K562 (cell line): ENCODE data around the gene ARMH3. TPM values are rescaled to one million over a fixed set of nuclear protein-coding genes. Genes with fewer than 3 reads are reported as not detected.

ENCODE experiments used
- CCAR2 ChIP-seq: fragments of 200-400 bp; formaldehyde crosslinking; IDR thresholded peaks from 2 replicates; pipeline ENCODE4 v1.6.1; 2017; ENCODE audit warnings: mild to moderate bottlenecking, low read depth, low read length
- NKRF ChIP-seq: fragments of 450-650 bp; IDR thresholded peaks from 2 replicates; pipeline ENCODE4 v1.6.1; 2016; ENCODE audit warnings: borderline replicate concordance
- RFX1 ChIP-seq: fragments of 450-650 bp; IDR thresholded peaks from 2 replicates; pipeline ENCODE4 v1.6.1; 2016; ENCODE audit warnings: mild to moderate bottlenecking, moderate library complexity
- SNAPC5 ChIP-seq: fragments of 250-450 bp; sonication (Bioruptor Pico); IDR thresholded peaks from 2 replicates; pipeline ENCODE4 v1.8.0; 2021; ENCODE audit warnings: moderate library complexity, mild to moderate bottlenecking, inconsistent platforms
- VEZF1 ChIP-seq: fragments of 200-800 bp; sonication (Bioruptor generic); IDR thresholded peaks from 2 replicates; pipeline ENCODE4 v1.6.1; 2017; ENCODE audit warnings: missing genetic modification characterization, missing compliant biosample characterization
- YY1 ChIP-seq, 3 experiments: IDR thresholded peaks; 2 replicates each; pipeline ENCODE4 v1.6.1; 2011; ENCODE audit warnings: low read length in 2 of 3, mild to moderate bottlenecking in 2 of 3, moderate library complexity in 2 of 3, borderline replicate concordance in 1 of 3, control low read depth in 1 of 3, low read depth in 1 of 3; ENCODE audit not compliant: insufficient read depth in 3 of 3, insufficient replicate concordance in 2 of 3, control insufficient read depth in 1 of 3, insufficient read length in 1 of 3; ENCODE audit errors: extremely low read depth in 1 of 3
- ZNF511 ChIP-seq: sonication (generic); formaldehyde crosslinking; IDR thresholded peaks from 2 replicates; pipeline ENCODE4 v1.8.0; 2022; ENCODE audit warnings: mild to moderate bottlenecking, missing genetic modification reagents
- ZNF609 ChIP-seq: sonication (generic); formaldehyde crosslinking; IDR thresholded peaks from 2 replicates; pipeline ENCODE4 v1.8.1; 2023; ENCODE audit warnings: missing genetic modification reagents, mild to moderate bottlenecking, borderline replicate concordance
- polyA plus RNA-seq, 8 experiments: library from polyadenylated mRNA; depleted of rRNA in 4 of 8; stranded (reverse) in 5 of 8; unstranded in 3 of 8; fragments of >200 nt; fragmentation: Nextera tagmentation in 2 of 8; fragmentation: Illumina TruSeq in 1 of 8; extraction: Ambion mirVana in 2 of 8; extraction: Trizol in 1 of 8; gene quantifications; 2 replicates each; pipeline versions ENCODE4 v1.2.1 to v1.2.3, GENCODE V29; 2011 to 2014; ENCODE audit warnings: inconsistent platforms in 1 of 8, missing spikeins in 1 of 8
- total RNA-seq, 7 experiments: library from RNA; depleted of rRNA in 6 of 7; stranded (reverse); fragments of >200 nt in 6 of 7; fragmentation: Illumina TruSeq in 2 of 7; extraction: Trizol in 2 of 7; gene quantifications; 2 replicates each; pipeline versions ENCODE4 v1.2.1 to v1.2.3, GENCODE V29; 2011 to 2021; ENCODE audit warnings: low replicate concordance in 1 of 7

The ARMH3 gene
- total and polyA plus RNA-seq, 9 of the 15 experiments (the other 6 are each of a cell fraction or from before 2014, with no cell fraction given) = 0.29 to 0.73 TPM; not detected in 7

- TF ChIP-seq VEZF1 (CRISPR knock-in tag) (peak; percentile 38; the same call in 1 of the 2 replicates), SNAPC5 (CRISPR knock-in tag) (no peak), CCAR2 (no peak), ZNF609 (CRISPR knock-in tag) (no peak), RFX1 (peak; percentile 82), NKRF (no peak), YY1 (IDR thresholded peaks at IDR 0.05; ENCODE audit: borderline replicate concordance in 1 of 3, control insufficient read depth in 1 of 3, extremely low read depth in 1 of 3, insufficient read depth in 3 of 3, insufficient read length in 1 of 3, insufficient replicate concordance in 2 of 3, low read depth in 1 of 3, low read length in 2 of 3) (no peak), ZNF511 (CRISPR knock-in tag) (no peak)
Measured at GRCh38 chr10:101840102-101840684, 215.8 kb downstream of the ARMH3 start (continued).
